Measurements from ENCODE around the gene FUBP3. TPM values are rescaled to one million over a fixed set of nuclear protein-coding genes. Genes with fewer than 3 reads are reported as not detected.

Gene FUBP3
- polyA plus RNA-seq, 1 experiment, result 38.8 TPM

- CTCF ChIA-PET, result no interaction called here
- TF ChIP-seq CTCF (IDR thresholded peaks at IDR 0.05; ENCODE audit: insufficient read depth, low read depth, low read length), result no peak
- H3K4me3 ChIP-seq (ENCODE audit: low read depth, low read length), result no peak overlapping the region
- POLR2A ChIA-PET, result no interaction called here
- DNase-seq (ENCODE audit: low read depth), result no peak
- H3K36me3 ChIP-seq (ENCODE audit: control insufficient read depth, insufficient read depth, low read length), result peaks cover 5% of the 10 kb centered on the region
- H3K27me3 ChIP-seq (ENCODE audit: control insufficient read depth, insufficient read depth, low read length), result no peaks in the 10 kb centered on the region
Measured at GRCh38 chr9:130590305-130590704, 10.9 kb downstream of the FUBP3 start.

GRCh38 chr9:130593020-130593419 lies 13.6 kb downstream of the FUBP3 start:
- no peaks in the 10 kb centered on the region for H3K27me3 ChIP-seq (ENCODE audit: control insufficient read depth, insufficient read depth, low read length)
- H3K36me3 ChIP-seq (ENCODE audit: control insufficient read depth, insufficient read depth, low read length), result peaks cover 9% of the 10 kb centered on the region
- CTCF ChIA-PET, result interaction anchor here (1.1 kb wide), 1 partner anchor 21 kb away, joined by 4 read pairs; no protein-coding TSS in a partner anchor
- no peak for DNase-seq (ENCODE audit: low read depth)
- H3K4me3 ChIP-seq (ENCODE audit: low read depth, low read length), result no peak overlapping the region
- TF ChIP-seq CTCF (IDR thresholded peaks at IDR 0.05; ENCODE audit: insufficient read depth, low read depth, low read length), result no peak
- POLR2A ChIA-PET, result no interaction called here

- DNase-seq (ENCODE audit: low read depth), result no peak
- no peak overlapping the region for H3K4me3 ChIP-seq (ENCODE audit: low read depth, low read length)
- peaks cover 9% of the 10 kb centered on the region for H3K36me3 ChIP-seq (ENCODE audit: control insufficient read depth, insufficient read depth, low read length)
- ChIA-PET CTCF (no interaction called here), POLR2A (no interaction called here)
- TF ChIP-seq CTCF (IDR thresholded peaks at IDR 0.05; ENCODE audit: insufficient read depth, low read depth, low read length), result no peak
- no peaks in the 10 kb centered on the region for H3K27me3 ChIP-seq (ENCODE audit: control insufficient read depth, insufficient read depth, low read length)
Measured at GRCh38 chr9:130597228-130597627, 17.9 kb downstream of the FUBP3 start.

GRCh38 chr9:130598188-130598587 lies 18.8 kb downstream of the FUBP3 start:
- POLR2A ChIA-PET, result no interaction called here
- DNase-seq (ENCODE audit: low read depth), result no peak
- CTCF ChIA-PET, result no interaction called here
- no peaks in the 10 kb centered on the region for H3K27me3 ChIP-seq (ENCODE audit: control insufficient read depth, insufficient read depth, low read length)
- no peak overlapping the region for H3K4me3 ChIP-seq (ENCODE audit: low read depth, low read length)
- no peak for TF ChIP-seq CTCF (IDR thresholded peaks at IDR 0.05; ENCODE audit: insufficient read depth, low read depth, low read length)
- H3K36me3 ChIP-seq (ENCODE audit: control insufficient read depth, insufficient read depth, low read length), result peaks cover 12% of the 10 kb centered on the region

- ChIA-PET POLR2A (no interaction called here), CTCF (interaction anchor here (1.7 kb wide), 1 partner anchor 85 kb away, joined by 8 read pairs; no protein-coding TSS in a partner anchor)
Measured at GRCh38 chr9:130599625-130600024, 20.2 kb downstream of the FUBP3 start.

More at GRCh38 chr9:130599625-130600024, 20.2 kb downstream of the FUBP3 start:
- H3K27me3 ChIP-seq (ENCODE audit: control insufficient read depth, insufficient read depth, low read length), result no peaks in the 10 kb centered on the region
- no peak overlapping the region for H3K4me3 ChIP-seq (ENCODE audit: low read depth, low read length)
- H3K36me3 ChIP-seq (ENCODE audit: control insufficient read depth, insufficient read depth, low read length), result peaks cover 12% of the 10 kb centered on the region
- no peak for TF ChIP-seq CTCF (IDR thresholded peaks at IDR 0.05; ENCODE audit: insufficient read depth, low read depth, low read length)
- DNase-seq (ENCODE audit: low read depth), result no peak

Measured in BJ (cell line).